HCT116 (cell line): ENCODE data around the gene UBE2E3. TPM values are rescaled to one million over a fixed set of nuclear protein-coding genes. Genes with fewer than 3 reads are reported as not detected.

ENCODE experiments used
- ATAC-seq: fragments of 200-7000 bp; cut with Tn5 transposase; 2 replicates; pipeline ENCODE4 v1.9.1; 2020; ENCODE audit warnings: mild to moderate bottlenecking, moderate library complexity
- BruUV-seq: library from RNA; stranded (reverse); fragments of 400-500 nt; replicated peaks from 2 replicates; lab custom pipeline; 2021; lab: Mats Ljungman, UMichigan
- CTCF ChIA-PET: fragments of 300-600 bp; sonication (Branson Sonifier 250); formaldehyde crosslinking; loops from one replicate; lab custom pipeline; 2021; ENCODE audit warnings: antibody characterized with exemption; lab: Charles Lee
- POLR2A ChIA-PET: fragments of 300-600, 350-600 bp; sonication (Branson Sonifier 250); formaldehyde crosslinking; loops from one replicate; lab custom pipeline; 2021; ENCODE audit warnings: antibody characterized with exemption; lab: Charles Lee
- RAD21 ChIA-PET, 2 experiments: fragments of 300-600 bp; sonication (Branson Sonifier 250); formaldehyde crosslinking; loops; one replicate each; lab custom pipeline; 2023; ENCODE audit warnings: low total read pairs in 2 of 2; ENCODE audit not compliant: uncharacterized antibody in 2 of 2, unreplicated experiment in 2 of 2, low non-redundant PET in 1 of 2; lab: Charles Lee
- DNase-seq: peaks from one replicate; pipeline ENCODE4 v3.0.0-alpha.2; 2010; ENCODE audit warnings: low read depth, low spot score
- H2AFZ ChIP-seq: fragments of 200-600 bp; shearing (Covaris generic), sonication (generic); 2 replicates; pipeline ENCODE4 v1.6.1; 2017; ENCODE audit warnings: low read depth, mixed run types, mixed read lengths, antibody characterized with exemption, low read length; ENCODE audit not compliant: poor library complexity, severe bottlenecking
- H3K27ac ChIP-seq: 2 replicates; pipeline ENCODE4 v1.5.1; 2012; ENCODE audit warnings: low read depth, low read length
- H3K27me3 ChIP-seq: fragments of 200-600 bp; sonication (generic); 2 replicates; pipeline ENCODE4 v1.6.1; 2016; ENCODE audit warnings: mixed run types, low read length, mixed read lengths; ENCODE audit not compliant: insufficient read depth
- H3K36me3 ChIP-seq, 2 experiments: fragments of 200-500 bp in 1 of 2; fragments of 200-600 bp in 1 of 2; sonication (Bioruptor generic) in 1 of 2; sonication (generic) in 1 of 2; 2 replicates each; pipeline versions ENCODE4 v1.5.1 to v1.6.1; 2014 to 2016; ENCODE audit warnings: low read length in 2 of 2, inconsistent platforms in 1 of 2, mixed read lengths in 1 of 2, mixed run types in 1 of 2; ENCODE audit not compliant: insufficient read depth in 2 of 2, control insufficient read depth in 1 of 2
- H3K4me1 ChIP-seq, 2 experiments: fragments of 200-600 bp in 1 of 2; sonication (generic) in 1 of 2; 2 replicates each; pipeline versions ENCODE4 v1.5.1 to v1.6.1; 2012 to 2017; ENCODE audit warnings: low read length in 2 of 2, inconsistent platforms in 1 of 2, mild to moderate bottlenecking in 1 of 2, mixed read lengths in 1 of 2, mixed run types in 1 of 2, moderate library complexity in 1 of 2; ENCODE audit not compliant: insufficient read depth in 2 of 2, control insufficient read depth in 1 of 2
- H3K4me2 ChIP-seq: fragments of 200-600 bp; sonication (generic); 2 replicates; pipeline ENCODE4 v1.6.1; 2017; ENCODE audit warnings: mixed run types, low read length, mixed read lengths
- H3K4me3 ChIP-seq, 2 experiments: fragments of 200-600 bp in 1 of 2; sonication (generic) in 1 of 2; replicated peaks in 1 of 2; 2 replicates each; pipeline ENCODE4 v1.5.1; 2011 to 2016; ENCODE audit warnings: low read length in 2 of 2, control low read depth in 1 of 2, low read depth in 1 of 2, mild to moderate bottlenecking in 1 of 2, mixed read lengths in 1 of 2, mixed run types in 1 of 2
- H3K79me2 ChIP-seq: fragments of 200-600 bp; sonication (generic); 2 replicates; pipeline ENCODE4 v1.6.1; 2017; ENCODE audit warnings: mild to moderate bottlenecking, mixed run types, low read length, moderate library complexity, mixed read lengths; ENCODE audit not compliant: insufficient read depth
- H3K9ac ChIP-seq: fragments of 200-600 bp; sonication (generic); 2 replicates; pipeline ENCODE4 v1.6.1; 2016; ENCODE audit warnings: low read length, mixed read lengths
- H3K9me2 ChIP-seq: fragments of 200-600 bp; sonication (generic), shearing (Covaris generic); 2 replicates; pipeline ENCODE4 v1.6.1; 2017; ENCODE audit warnings: mixed run types, mild to moderate bottlenecking, moderate library complexity; ENCODE audit not compliant: insufficient read depth
- H3K9me3 ChIP-seq, 2 experiments: fragments of 200-500 bp in 1 of 2; fragments of 200-600 bp in 1 of 2; sonication (Bioruptor generic) in 1 of 2; sonication (generic) in 1 of 2; 2 replicates each; pipeline ENCODE4 v1.6.1; 2014 to 2017; ENCODE audit warnings: low read length in 2 of 2, mixed read lengths in 2 of 2, inconsistent platforms in 1 of 2, low read depth in 1 of 2, mild to moderate bottlenecking in 1 of 2, mixed run types in 1 of 2, moderate library complexity in 1 of 2; ENCODE audit not compliant: control insufficient read depth in 1 of 2, insufficient read depth in 1 of 2
- H4K20me1 ChIP-seq: fragments of 200-600 bp; sonication (generic), shearing (Covaris generic); 2 replicates; pipeline ENCODE4 v1.6.1; 2017; ENCODE audit warnings: mixed run types, mild to moderate bottlenecking, moderate library complexity; ENCODE audit not compliant: insufficient read depth
- CBX3 ChIP-seq: IDR thresholded peaks from 2 replicates; pipeline ENCODE4 v1.6.1; 2012; ENCODE audit warnings: low read depth
- CEBPB ChIP-seq: IDR thresholded peaks from 2 replicates; pipeline ENCODE4 v1.6.1; 2012; ENCODE audit warnings: low read depth
- EZH2phosphoT487 ChIP-seq: fragments of 200-600 bp; IDR thresholded peaks from 2 replicates; pipeline ENCODE4 v1.6.1; 2018; ENCODE audit warnings: antibody characterized with exemption, borderline replicate concordance
- POLR2A ChIP-seq: IDR thresholded peaks from 2 replicates; pipeline ENCODE4 v1.7.0; 2011; ENCODE audit warnings: borderline replicate concordance; ENCODE audit not compliant: insufficient read depth, insufficient read length; ENCODE audit errors: extremely low read depth
- POLR2AphosphoS5 ChIP-seq: IDR thresholded peaks from 2 replicates; pipeline ENCODE4 v1.6.1; 2011; ENCODE audit warnings: mild to moderate bottlenecking, low read depth, low read length, moderate library complexity
- RAD21 ChIP-seq: IDR thresholded peaks from 2 replicates; pipeline ENCODE4 v1.6.1; 2012; ENCODE audit warnings: low read depth, mild to moderate bottlenecking
- SIN3A ChIP-seq: IDR thresholded peaks from 2 replicates; pipeline ENCODE4 v1.6.1; 2012; ENCODE audit warnings: low read depth
- ZFX ChIP-seq: fragments of 450-650 bp; IDR thresholded peaks from 2 replicates; pipeline ENCODE4 v1.6.1; 2017
- ZNF274 ChIP-seq: fragments of 200-500 bp; sonication (Bioruptor generic); IDR thresholded peaks from 2 replicates; pipeline ENCODE4 v1.6.1; 2014; ENCODE audit warnings: mild to moderate bottlenecking, low read depth, low read length, inconsistent platforms
- intact Hi-C: fragments of 100-400 bp; cut with micrococcal nuclease; formaldehyde crosslinking; loops from 2 replicates; pipeline ENCODE4 v1.10.0; 2022
- total RNA-seq: library from RNA; stranded (reverse); gene quantifications from one replicate; pipeline ENCODE4 v1.2.1, GENCODE V29; 2021; ENCODE audit not compliant: unreplicated experiment
- TF ChIP-seq, protein P1 (sequence below): IDR thresholded peaks from 2 replicates; pipeline ENCODE4 v1.6.1; 2012
- TF ChIP-seq, protein P2 (sequence below): IDR thresholded peaks from 2 replicates; pipeline ENCODE4 v1.6.1; 2012; ENCODE audit warnings: low read depth
- TF ChIP-seq, protein P3 (sequence below): IDR thresholded peaks from 2 replicates; pipeline ENCODE4 v1.6.1; 2011; ENCODE audit warnings: mild to moderate bottlenecking, low read length, moderate library complexity; ENCODE audit not compliant: insufficient replicate concordance; ENCODE audit errors: extremely low read depth

UBE2E3 gene
- total RNA-seq, 1 experiment from 2014 or later, result 64.2 TPM

DNA sequence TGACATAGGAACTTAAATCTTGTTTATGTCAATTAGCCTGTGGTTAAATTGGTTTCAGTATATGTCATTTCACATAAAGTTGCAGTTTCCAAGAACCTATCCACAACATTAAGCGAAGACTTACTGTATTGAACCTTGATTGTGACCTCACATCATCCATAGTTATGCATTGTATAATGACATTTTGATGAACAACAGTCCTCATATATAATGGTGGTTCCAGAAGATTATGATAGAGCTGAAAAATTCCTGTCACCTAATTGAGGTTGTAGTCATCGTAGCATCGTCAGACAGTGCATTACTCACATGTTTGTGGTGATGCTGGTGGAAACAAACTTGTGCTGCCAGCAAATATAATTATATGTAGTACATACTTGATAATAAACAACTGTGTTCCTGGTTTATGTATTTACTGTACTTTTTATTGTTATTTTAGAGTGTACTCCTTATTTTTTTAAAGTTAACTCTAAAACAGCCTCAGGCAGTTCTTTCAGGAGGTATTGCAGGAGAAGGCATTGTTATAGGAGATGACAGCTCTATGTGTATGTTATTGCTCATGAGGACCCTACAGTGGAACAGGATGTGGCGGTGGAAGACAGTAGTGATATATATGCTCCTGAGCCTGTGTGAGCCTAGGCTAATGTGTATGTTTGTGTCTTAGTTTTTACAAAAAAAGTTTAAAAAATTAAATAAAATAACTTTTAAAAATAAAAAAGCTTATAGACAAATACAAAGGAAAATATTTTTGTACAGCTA, 56.6 kb downstream of the UBE2E3 start:
- no TSS peak for BruUV-seq
- intact Hi-C loops, result no loop called here
- POLR2A ChIA-PET, result no interaction called here
- Histone ChIP-seq H3K9ac (no peak overlapping the region), H3K9me2 (no peaks in the 10 kb centered on the region), H3K27ac (no peak overlapping the region), H3K4me1 (peaks cover 0 to 6% of the 10 kb centered on the region in 2 experiments; a peak in 2 of 4 replicates), H3K36me3 (no peaks in the 10 kb centered on the region), H3K4me2 (no peak overlapping the region), H2AFZ (no peak overlapping the region), H4K20me1 (no peaks in the 10 kb centered on the region), H3K9me3 (no peaks in the 10 kb centered on the region), H3K4me3 (no peak overlapping the region), H3K27me3 (no peaks in the 10 kb centered on the region), H3K79me2 (peaks cover 56% of the 10 kb centered on the region)
- RAD21 ChIA-PET, result interaction anchor here in 1 of 2 experiments (1.2 kb wide), 1 partner anchor 517 kb away, joined by 3 read pairs; no protein-coding TSS in a partner anchor
- ATAC-seq (0 out of 2 replicates have a peak, but pooled peaks have one; percentile 32), DNase-seq (no peak)
- TF ChIP-seq, protein P1, sequence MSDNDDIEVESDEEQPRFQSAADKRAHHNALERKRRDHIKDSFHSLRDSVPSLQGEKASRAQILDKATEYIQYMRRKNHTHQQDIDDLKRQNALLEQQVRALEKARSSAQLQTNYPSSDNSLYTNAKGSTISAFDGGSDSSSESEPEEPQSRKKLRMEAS, result no peak
- no peak for TF ChIP-seq POLR2AphosphoS5
- TF ChIP-seq SIN3A, result no peak
- TF ChIP-seq POLR2A, result no peak
- TF ChIP-seq EZH2phosphoT487, result no peak
- CTCF ChIA-PET, result no interaction called here

DNA sequence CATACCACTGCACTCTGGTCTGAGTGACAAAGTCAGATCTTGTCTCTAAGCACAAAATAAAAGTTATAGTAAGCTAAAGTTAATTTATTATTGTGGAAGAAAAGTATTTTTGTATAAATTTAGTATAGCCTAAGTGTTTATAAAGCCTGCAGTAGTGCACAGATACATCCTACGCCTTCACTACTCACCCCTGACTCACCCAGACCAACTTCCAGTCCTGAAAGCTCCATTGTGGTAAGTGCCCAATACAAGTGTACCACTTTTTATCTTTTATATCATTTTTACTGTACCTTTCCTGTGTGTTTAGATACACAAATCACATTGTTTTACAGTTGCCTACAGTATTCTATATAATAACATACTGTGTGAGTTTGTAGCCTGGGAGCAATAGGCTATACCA, 57.5 kb downstream of the UBE2E3 start:
- Histone ChIP-seq H3K27ac (no peak overlapping the region), H4K20me1 (no peaks in the 10 kb centered on the region), H3K27me3 (no peaks in the 10 kb centered on the region), H3K4me2 (no peak overlapping the region), H3K36me3 (no peaks in the 10 kb centered on the region), H2AFZ (no peak overlapping the region), H3K9me2 (no peaks in the 10 kb centered on the region), H3K4me1 (peaks cover 0 to 6% of the 10 kb centered on the region in 2 experiments; a peak in 2 of 4 replicates), H3K9ac (no peak overlapping the region), H3K4me3 (no peak overlapping the region), H3K9me3 (no peaks in the 10 kb centered on the region), H3K79me2 (peaks cover 57% of the 10 kb centered on the region)
- no peak for ATAC-seq
- intact Hi-C loops, result no loop called here
- DNase-seq, result no peak
- ChIA-PET CTCF (interaction anchor here (0.7 kb wide), 1 partner anchor 518 kb away, joined by 3 read pairs; no protein-coding TSS in a partner anchor), POLR2A (no interaction called here), RAD21 (interaction anchor here in 1 of 2 experiments (1.2 kb wide), 1 partner anchor 518 kb away, joined by 3 read pairs; no protein-coding TSS in a partner anchor)
- no TSS peak for BruUV-seq
- TF ChIP-seq, protein P2, sequence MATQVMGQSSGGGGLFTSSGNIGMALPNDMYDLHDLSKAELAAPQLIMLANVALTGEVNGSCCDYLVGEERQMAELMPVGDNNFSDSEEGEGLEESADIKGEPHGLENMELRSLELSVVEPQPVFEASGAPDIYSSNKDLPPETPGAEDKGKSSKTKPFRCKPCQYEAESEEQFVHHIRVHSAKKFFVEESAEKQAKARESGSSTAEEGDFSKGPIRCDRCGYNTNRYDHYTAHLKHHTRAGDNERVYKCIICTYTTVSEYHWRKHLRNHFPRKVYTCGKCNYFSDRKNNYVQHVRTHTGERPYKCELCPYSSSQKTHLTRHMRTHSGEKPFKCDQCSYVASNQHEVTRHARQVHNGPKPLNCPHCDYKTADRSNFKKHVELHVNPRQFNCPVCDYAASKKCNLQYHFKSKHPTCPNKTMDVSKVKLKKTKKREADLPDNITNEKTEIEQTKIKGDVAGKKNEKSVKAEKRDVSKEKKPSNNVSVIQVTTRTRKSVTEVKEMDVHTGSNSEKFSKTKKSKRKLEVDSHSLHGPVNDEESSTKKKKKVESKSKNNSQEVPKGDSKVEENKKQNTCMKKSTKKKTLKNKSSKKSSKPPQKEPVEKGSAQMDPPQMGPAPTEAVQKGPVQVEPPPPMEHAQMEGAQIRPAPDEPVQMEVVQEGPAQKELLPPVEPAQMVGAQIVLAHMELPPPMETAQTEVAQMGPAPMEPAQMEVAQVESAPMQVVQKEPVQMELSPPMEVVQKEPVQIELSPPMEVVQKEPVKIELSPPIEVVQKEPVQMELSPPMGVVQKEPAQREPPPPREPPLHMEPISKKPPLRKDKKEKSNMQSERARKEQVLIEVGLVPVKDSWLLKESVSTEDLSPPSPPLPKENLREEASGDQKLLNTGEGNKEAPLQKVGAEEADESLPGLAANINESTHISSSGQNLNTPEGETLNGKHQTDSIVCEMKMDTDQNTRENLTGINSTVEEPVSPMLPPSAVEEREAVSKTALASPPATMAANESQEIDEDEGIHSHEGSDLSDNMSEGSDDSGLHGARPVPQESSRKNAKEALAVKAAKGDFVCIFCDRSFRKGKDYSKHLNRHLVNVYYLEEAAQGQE, result no peak
- TF ChIP-seq POLR2A, result no peak
- no peak for TF ChIP-seq SIN3A
- no peak for TF ChIP-seq EZH2phosphoT487
- TF ChIP-seq ZFX, result no peak
- TF ChIP-seq RAD21, result no peak
- TF ChIP-seq, protein P1, result no peak
- TF ChIP-seq ZNF274, result no peak
- TF ChIP-seq CEBPB, result no peak
- TF ChIP-seq, protein P3, sequence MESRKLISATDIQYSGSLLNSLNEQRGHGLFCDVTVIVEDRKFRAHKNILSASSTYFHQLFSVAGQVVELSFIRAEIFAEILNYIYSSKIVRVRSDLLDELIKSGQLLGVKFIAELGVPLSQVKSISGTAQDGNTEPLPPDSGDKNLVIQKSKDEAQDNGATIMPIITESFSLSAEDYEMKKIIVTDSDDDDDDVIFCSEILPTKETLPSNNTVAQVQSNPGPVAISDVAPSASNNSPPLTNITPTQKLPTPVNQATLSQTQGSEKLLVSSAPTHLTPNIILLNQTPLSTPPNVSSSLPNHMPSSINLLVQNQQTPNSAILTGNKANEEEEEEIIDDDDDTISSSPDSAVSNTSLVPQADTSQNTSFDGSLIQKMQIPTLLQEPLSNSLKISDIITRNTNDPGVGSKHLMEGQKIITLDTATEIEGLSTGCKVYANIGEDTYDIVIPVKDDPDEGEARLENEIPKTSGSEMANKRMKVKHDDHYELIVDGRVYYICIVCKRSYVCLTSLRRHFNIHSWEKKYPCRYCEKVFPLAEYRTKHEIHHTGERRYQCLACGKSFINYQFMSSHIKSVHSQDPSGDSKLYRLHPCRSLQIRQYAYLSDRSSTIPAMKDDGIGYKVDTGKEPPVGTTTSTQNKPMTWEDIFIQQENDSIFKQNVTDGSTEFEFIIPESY, result no peak
- TF ChIP-seq CBX3, result no peak
